ENCODE results near the gene TGFBI.

TGFBI gene

DNA sequence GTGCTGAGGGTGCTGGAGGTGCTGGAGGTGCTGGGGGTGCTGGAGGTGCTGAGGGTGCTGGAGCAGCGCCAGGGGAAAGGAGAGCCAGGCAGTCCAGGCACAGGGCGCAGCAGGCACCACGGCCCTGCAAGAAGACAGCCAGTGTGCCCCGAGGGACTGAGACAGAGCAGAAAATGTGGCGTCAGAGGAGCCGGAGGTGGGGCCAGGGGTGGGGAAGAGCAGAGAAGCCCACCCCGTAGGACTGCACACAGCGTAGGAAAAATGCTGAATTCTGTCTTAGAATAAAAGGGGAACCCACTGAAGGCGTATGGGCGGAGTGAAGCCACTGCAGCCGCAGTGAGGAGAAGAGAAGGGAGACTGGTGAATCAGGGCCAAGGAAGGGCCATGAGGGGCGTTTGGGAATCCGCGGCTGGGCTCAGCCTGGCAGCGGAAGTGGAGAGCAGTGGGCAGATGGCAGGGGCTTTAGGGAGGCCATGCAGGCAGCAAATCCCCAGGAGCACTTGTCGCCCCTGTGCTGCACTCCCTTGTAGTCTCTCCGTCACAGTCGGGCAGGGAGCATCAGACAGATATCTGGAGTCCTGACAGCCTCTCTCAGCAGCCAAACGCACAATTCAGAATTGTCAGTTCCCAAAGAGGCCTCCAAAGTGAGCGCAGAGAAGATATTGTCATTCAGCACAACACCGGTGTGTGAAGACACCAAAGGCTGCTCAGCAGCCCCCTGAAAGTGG, 38.1 kb upstream of the TGFBI start:
- H3K27ac ChIP-seq (ENCODE audit: low read depth, low read length) = no peak overlapping the region
- H3K36me3 ChIP-seq (ENCODE audit: control insufficient read depth, low read length) = no peaks in the 10 kb centered on the region
- H4K20me1 ChIP-seq (ENCODE audit: control insufficient read depth, insufficient read depth, low read depth, low read length) = no peaks in the 10 kb centered on the region
- H3K4me2 ChIP-seq (ENCODE audit: low read length) = no peak overlapping the region
- H3K4me1 ChIP-seq (ENCODE audit: control insufficient read depth, low read length) = no peaks in the 10 kb centered on the region
- no peaks in the 10 kb centered on the region for H3K9me2 ChIP-seq (replicated peaks; ENCODE audit: control insufficient read depth, low read length)
- TF ChIP-seq, protein P1, sequence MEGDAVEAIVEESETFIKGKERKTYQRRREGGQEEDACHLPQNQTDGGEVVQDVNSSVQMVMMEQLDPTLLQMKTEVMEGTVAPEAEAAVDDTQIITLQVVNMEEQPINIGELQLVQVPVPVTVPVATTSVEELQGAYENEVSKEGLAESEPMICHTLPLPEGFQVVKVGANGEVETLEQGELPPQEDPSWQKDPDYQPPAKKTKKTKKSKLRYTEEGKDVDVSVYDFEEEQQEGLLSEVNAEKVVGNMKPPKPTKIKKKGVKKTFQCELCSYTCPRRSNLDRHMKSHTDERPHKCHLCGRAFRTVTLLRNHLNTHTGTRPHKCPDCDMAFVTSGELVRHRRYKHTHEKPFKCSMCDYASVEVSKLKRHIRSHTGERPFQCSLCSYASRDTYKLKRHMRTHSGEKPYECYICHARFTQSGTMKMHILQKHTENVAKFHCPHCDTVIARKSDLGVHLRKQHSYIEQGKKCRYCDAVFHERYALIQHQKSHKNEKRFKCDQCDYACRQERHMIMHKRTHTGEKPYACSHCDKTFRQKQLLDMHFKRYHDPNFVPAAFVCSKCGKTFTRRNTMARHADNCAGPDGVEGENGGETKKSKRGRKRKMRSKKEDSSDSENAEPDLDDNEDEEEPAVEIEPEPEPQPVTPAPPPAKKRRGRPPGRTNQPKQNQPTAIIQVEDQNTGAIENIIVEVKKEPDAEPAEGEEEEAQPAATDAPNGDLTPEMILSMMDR (IDR thresholded peaks at IDR 0.05; ENCODE audit: low read depth, low read length, poor library complexity, severe bottlenecking) = no peak
- no peak for TF ChIP-seq EZH2phosphoT487 (IDR thresholded peaks at IDR 0.05; ENCODE audit: borderline replicate concordance, low read length)
- H3K79me2 ChIP-seq (ENCODE audit: control insufficient read depth, low read length) = no peaks in the 10 kb centered on the region
- no peaks in the 10 kb centered on the region for H3K9me3 ChIP-seq (ENCODE audit: control insufficient read depth, insufficient read depth, low read length)
- H3F3A ChIP-seq (ENCODE audit: control insufficient read depth, insufficient read depth) = no peaks in the 10 kb centered on the region
- no peak overlapping the region for H3K4me3 ChIP-seq (ENCODE audit: low read length)
- peaks cover 24% of the 10 kb centered on the region for H3K27me3 ChIP-seq (ENCODE audit: control insufficient read depth, low read length)

DNA sequence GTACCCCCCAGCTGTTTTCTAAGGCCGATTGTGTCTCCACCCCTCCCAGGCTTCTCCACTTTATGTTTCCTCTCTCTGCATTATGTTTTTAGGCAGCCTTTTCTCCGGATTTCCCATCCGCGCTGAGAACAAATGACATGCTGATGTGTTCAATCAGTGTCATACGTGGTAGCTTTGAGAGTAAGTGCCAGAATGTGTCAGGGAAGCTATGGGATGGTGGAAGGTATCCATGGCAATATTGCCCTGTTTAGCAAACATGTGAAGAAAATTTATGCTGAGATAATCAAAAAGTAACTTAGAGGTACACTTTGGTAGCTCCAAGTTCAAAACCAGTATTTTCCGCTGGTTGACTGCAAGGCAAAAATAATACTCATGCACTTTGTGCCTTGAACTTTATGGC, 37.4 kb upstream of the TGFBI start:
- Histone ChIP-seq H3K79me2 (ENCODE audit: control insufficient read depth, low read length) (no peaks in the 10 kb centered on the region), H3K4me2 (ENCODE audit: low read length) (no peak overlapping the region), H3K27me3 (ENCODE audit: control insufficient read depth, low read length) (peaks cover 28% of the 10 kb centered on the region), H3K9me3 (ENCODE audit: control insufficient read depth, insufficient read depth, low read length) (no peaks in the 10 kb centered on the region), H4K20me1 (ENCODE audit: control insufficient read depth, insufficient read depth, low read depth, low read length) (no peaks in the 10 kb centered on the region), H3K9me2 (replicated peaks; ENCODE audit: control insufficient read depth, low read length) (no peaks in the 10 kb centered on the region), H3K27ac (ENCODE audit: low read depth, low read length) (no peak overlapping the region), H3K36me3 (ENCODE audit: control insufficient read depth, low read length) (no peaks in the 10 kb centered on the region), H3K4me1 (ENCODE audit: control insufficient read depth, low read length) (no peaks in the 10 kb centered on the region), H3K4me3 (ENCODE audit: low read length) (no peak overlapping the region), H3F3A (ENCODE audit: control insufficient read depth, insufficient read depth) (no peaks in the 10 kb centered on the region)
- no peak for TF ChIP-seq EZH2phosphoT487 (IDR thresholded peaks at IDR 0.05; ENCODE audit: borderline replicate concordance, low read length)
- TF ChIP-seq, protein P1 (IDR thresholded peaks at IDR 0.05; ENCODE audit: low read depth, low read length, poor library complexity, severe bottlenecking) = no peak

- Histone ChIP-seq H3K27ac (ENCODE audit: low read depth, low read length) (no peak overlapping the region), H4K20me1 (ENCODE audit: control insufficient read depth, insufficient read depth, low read depth, low read length) (no peaks in the 10 kb centered on the region), H3K4me3 (ENCODE audit: low read length) (no peak overlapping the region), H3K4me1 (ENCODE audit: control insufficient read depth, low read length) (no peaks in the 10 kb centered on the region), H3K79me2 (ENCODE audit: control insufficient read depth, low read length) (no peaks in the 10 kb centered on the region), H3K9me2 (replicated peaks; ENCODE audit: control insufficient read depth, low read length) (no peaks in the 10 kb centered on the region), H3K36me3 (ENCODE audit: control insufficient read depth, low read length) (no peaks in the 10 kb centered on the region), H3F3A (ENCODE audit: control insufficient read depth, insufficient read depth) (no peaks in the 10 kb centered on the region), H3K4me2 (ENCODE audit: low read length) (no peak overlapping the region), H3K27me3 (ENCODE audit: control insufficient read depth, low read length) (peaks cover 26% of the 10 kb centered on the region), H3K9me3 (ENCODE audit: control insufficient read depth, insufficient read depth, low read length) (no peaks in the 10 kb centered on the region)
- TF ChIP-seq, protein P1 (IDR thresholded peaks at IDR 0.05; ENCODE audit: low read depth, low read length, poor library complexity, severe bottlenecking) = no peak
- TF ChIP-seq EZH2phosphoT487 (IDR thresholded peaks at IDR 0.05; ENCODE audit: borderline replicate concordance, low read length) = no peak
These were observed 35.4 kb upstream of the TGFBI start for GRCh38 chr5:135993335-135993879.

Measured in DOHH2 (cell line).